ENCODE data around the gene CCPG1. TPM values are rescaled to one million over a fixed set of nuclear protein-coding genes. Genes with fewer than 3 reads are reported as not detected.

Gene CCPG1
- total RNA-seq, 4 donors from 2014 or later: 61.2 to 97.7 (median 81.1) TPM

DNA sequence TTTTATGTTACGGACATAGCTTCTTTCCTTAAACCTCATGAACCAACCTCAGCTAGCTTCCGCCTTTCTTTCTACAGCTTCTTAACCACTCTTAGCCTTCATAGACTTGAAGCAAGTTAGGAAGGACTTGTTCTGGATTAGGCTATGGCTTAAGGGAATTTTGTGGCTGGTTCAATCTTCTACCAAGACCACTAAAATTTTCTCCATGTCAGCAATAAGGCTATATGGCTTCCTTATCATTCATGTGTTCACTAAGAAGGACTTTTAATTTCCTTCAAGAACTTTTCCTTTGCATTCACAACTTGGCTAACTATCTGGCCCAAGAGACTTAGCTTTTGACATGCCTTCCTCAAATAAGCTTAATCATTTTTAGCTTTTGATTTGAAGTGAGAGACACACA lies 24.5 kb downstream of the CCPG1 start:
- TF ChIP-seq, protein P1, sequence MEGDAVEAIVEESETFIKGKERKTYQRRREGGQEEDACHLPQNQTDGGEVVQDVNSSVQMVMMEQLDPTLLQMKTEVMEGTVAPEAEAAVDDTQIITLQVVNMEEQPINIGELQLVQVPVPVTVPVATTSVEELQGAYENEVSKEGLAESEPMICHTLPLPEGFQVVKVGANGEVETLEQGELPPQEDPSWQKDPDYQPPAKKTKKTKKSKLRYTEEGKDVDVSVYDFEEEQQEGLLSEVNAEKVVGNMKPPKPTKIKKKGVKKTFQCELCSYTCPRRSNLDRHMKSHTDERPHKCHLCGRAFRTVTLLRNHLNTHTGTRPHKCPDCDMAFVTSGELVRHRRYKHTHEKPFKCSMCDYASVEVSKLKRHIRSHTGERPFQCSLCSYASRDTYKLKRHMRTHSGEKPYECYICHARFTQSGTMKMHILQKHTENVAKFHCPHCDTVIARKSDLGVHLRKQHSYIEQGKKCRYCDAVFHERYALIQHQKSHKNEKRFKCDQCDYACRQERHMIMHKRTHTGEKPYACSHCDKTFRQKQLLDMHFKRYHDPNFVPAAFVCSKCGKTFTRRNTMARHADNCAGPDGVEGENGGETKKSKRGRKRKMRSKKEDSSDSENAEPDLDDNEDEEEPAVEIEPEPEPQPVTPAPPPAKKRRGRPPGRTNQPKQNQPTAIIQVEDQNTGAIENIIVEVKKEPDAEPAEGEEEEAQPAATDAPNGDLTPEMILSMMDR (IDR thresholded peaks at IDR 0.05; ENCODE audit: low read depth): no peak

DNA sequence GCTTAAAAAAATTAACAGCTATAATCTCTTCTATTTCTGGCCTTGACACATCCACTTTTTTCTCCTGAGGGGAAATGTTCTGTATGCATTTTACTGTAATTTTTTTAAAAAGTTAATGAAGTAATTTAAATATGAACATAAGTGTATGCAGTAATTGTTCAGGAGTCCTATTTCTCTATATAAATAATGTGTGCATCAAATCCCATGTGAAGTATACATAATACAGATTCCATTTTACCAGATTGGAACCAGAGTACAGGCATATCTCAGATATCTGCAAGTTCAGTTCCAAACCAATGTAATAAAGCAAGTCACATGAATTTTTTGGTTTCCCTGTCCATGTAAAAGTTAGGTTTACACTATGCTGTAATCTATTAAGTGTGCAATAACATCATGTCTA lies 26.6 kb downstream of the CCPG1 start:
- TF ChIP-seq, protein P1 (IDR thresholded peaks at IDR 0.05; ENCODE audit: low read depth): no peak

- TF ChIP-seq, protein P1 (IDR thresholded peaks at IDR 0.05; ENCODE audit: low read depth): no peak
Observed at GRCh38 chr15:55379095-55379494, 29.1 kb downstream of the CCPG1 start.

- TF ChIP-seq, protein P1 (IDR thresholded peaks at IDR 0.05; ENCODE audit: low read depth): no peak
Observed at GRCh38 chr15:55372701-55373440, 35.3 kb downstream of the CCPG1 start.

GRCh38 chr15:55366981-55367380 lies 41.2 kb downstream of the CCPG1 start:
- TF ChIP-seq, protein P1 (IDR thresholded peaks at IDR 0.05; ENCODE audit: low read depth): no peak

- TF ChIP-seq, protein P1 (IDR thresholded peaks at IDR 0.05; ENCODE audit: low read depth): no peak
Observed at GRCh38 chr15:55362641-55363040, 45.5 kb downstream of the CCPG1 start.

DNA sequence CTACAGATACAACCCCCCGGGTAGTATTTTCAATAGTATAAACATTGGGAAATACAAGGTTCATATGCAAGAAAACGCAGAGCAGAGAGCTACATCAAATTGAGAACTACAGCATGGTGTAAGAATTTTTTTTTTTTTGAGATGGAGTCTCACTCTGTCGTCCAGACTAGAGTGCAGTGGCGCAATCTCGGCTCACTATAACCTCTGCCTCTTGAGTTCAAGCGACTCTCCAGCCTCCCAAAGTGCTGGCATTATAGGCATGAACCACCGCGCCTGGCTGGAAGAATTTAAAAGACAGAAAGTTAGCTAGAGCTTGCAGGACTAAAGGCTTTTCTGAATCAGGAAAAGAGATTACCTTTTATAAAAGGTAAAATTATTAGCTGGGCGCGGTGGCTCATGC lies 47.1 kb downstream of the CCPG1 start:
- TF ChIP-seq, protein P1 (IDR thresholded peaks at IDR 0.05; ENCODE audit: low read depth): no peak
